GM20000 (cell line): ENCODE measurements around the gene PRKCH.

Experiments
- DNase-seq: peaks from one replicate; pipeline ENCODE4 v3.0.0; 2012; ENCODE audit warnings: low spot score
- CTCF ChIP-seq: IDR thresholded peaks from 2 replicates; pipeline ENCODE4 v1.5.1; 2012; ENCODE audit warnings: mild to moderate bottlenecking, control low read depth; ENCODE audit errors: extremely low read depth, missing control alignments

The PRKCH gene

GRCh38 chr14:61329478-61330051 is 8.2 kb downstream of the PRKCH start:
- DNase-seq, result no peak
- TF ChIP-seq CTCF, result no peak

- no peak for DNase-seq
- TF ChIP-seq CTCF, result no peak
Observed at GRCh38 chr14:61330511-61330910, 9.1 kb downstream of the PRKCH start.

GRCh38 chr14:61331992-61332657 is 10.7 kb downstream of the PRKCH start:
- no peak for DNase-seq
- no peak for TF ChIP-seq CTCF

GRCh38 chr14:61332658-61333029 is 11.3 kb downstream of the PRKCH start:
- no peak for DNase-seq

GRCh38 chr14:61333087-61333486 is 11.7 kb downstream of the PRKCH start:
- TF ChIP-seq CTCF, result no peak
- no peak for DNase-seq

More at GRCh38 chr14:61332658-61333029, 11.3 kb downstream of the PRKCH start:
- TF ChIP-seq CTCF, result no peak

- TF ChIP-seq CTCF, result no peak
- DNase-seq, result no peak
Observed at GRCh38 chr14:61334197-61334701, 12.9 kb downstream of the PRKCH start.

GRCh38 chr14:61335049-61335448 is 13.7 kb downstream of the PRKCH start:
- DNase-seq, result no peak
- no peak for TF ChIP-seq CTCF
